ENCODE results near the gene RNF19B. TPM values are rescaled to one million over a fixed set of nuclear protein-coding genes. Genes with fewer than 3 reads are reported as not detected.

RNF19B gene
- total RNA-seq, 1 donor from 2014 or later = 18.7 TPM

GRCh38 chr1:32903991-32904785, 60.4 kb downstream of the RNF19B start:
- TF ChIP-seq CTCF (IDR thresholded peaks at IDR 0.05; ENCODE audit: partially characterized antibody, unreplicated experiment) = no peak
- peaks cover 10% of the 10 kb centered on the region for H3K27me3 Mint-ChIP-seq (ENCODE audit: unreplicated experiment)
- DNase-seq = no peak
- H3K9me3 Mint-ChIP-seq (ENCODE audit: unreplicated experiment) = peaks cover 2% of the 10 kb centered on the region
- peak overlapping the region; percentile 20 for H3K4me3 Mint-ChIP-seq (ENCODE audit: unreplicated experiment)
- no peak overlapping the region for H3K27ac Mint-ChIP-seq (ENCODE audit: unreplicated experiment)
- no peaks in the 10 kb centered on the region for H3K36me3 Mint-ChIP-seq (ENCODE audit: unreplicated experiment)
- peaks cover 2% of the 10 kb centered on the region for H3K4me1 Mint-ChIP-seq (ENCODE audit: low read depth, unreplicated experiment)

DNA sequence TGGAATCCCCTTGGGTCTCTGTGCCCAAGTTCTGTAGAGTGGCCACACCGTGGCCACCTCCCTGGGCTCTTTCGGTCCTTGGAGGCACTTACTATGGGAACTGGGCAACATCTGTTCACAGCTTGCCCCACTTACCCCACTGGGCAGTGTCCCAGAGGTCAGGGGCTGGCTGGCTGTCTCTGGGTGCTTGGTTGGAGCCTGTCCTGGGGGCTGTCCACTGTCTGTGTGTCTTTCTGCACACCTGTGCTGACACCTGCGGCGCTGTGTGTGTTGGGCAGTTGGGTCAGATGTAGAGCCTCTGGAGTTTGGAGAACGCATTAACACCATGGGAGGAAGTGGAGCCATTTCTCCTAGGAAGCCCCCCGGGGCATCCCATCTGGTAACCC, 62.1 kb downstream of the RNF19B start:
- no peak for TF ChIP-seq CTCF (IDR thresholded peaks at IDR 0.05; ENCODE audit: partially characterized antibody, unreplicated experiment)
- Mint-ChIP-seq H3K4me3 (ENCODE audit: unreplicated experiment) (peak overlapping the region; percentile 69), H3K9me3 (ENCODE audit: unreplicated experiment) (peaks cover 2% of the 10 kb centered on the region), H3K4me1 (ENCODE audit: low read depth, unreplicated experiment) (peaks cover 2% of the 10 kb centered on the region), H3K36me3 (ENCODE audit: unreplicated experiment) (no peaks in the 10 kb centered on the region), H3K27ac (ENCODE audit: unreplicated experiment) (no peak overlapping the region), H3K27me3 (ENCODE audit: unreplicated experiment) (peaks cover 10% of the 10 kb centered on the region)
- DNase-seq = no peak

DNA sequence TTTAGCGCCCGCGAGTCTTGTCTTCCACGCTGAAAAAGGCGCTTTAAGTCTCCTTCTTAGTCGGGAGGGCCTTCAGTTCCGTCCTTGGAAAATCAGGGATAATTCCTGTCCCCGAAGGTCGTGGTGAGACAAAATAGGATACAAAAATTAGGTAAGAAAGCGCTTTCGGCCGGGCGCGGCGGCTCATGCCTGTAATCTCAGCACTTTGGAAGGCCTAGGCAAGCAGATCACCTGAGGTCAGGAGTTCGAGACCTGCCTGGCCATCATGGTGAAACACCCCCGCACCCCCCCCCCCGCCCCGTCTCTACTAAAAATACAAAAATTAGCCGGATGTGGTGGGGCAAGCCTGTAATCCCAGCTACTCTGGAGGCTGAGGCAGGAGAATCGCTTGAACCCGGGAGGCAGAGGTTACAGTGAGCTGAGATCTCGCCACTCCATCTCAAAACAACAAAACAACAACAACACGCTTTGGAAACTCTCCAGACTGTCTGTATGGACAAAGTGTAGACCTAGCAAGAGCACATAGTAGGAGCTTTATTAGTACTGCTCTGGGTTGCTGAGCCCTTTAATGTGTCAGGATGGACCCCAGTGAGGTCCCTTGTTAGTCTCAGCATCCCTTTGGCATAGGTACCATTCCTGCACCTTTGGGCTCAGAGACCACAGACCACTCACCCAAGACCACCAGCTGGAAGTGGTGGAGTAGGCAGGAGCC, 62.6 kb downstream of the RNF19B start:
- Mint-ChIP-seq H3K4me3 (ENCODE audit: unreplicated experiment) (peak overlapping the region; percentile 87), H3K4me1 (ENCODE audit: low read depth, unreplicated experiment) (peaks cover 2% of the 10 kb centered on the region), H3K9me3 (ENCODE audit: unreplicated experiment) (peaks cover 2% of the 10 kb centered on the region), H3K27me3 (ENCODE audit: unreplicated experiment) (peaks cover 10% of the 10 kb centered on the region), H3K36me3 (ENCODE audit: unreplicated experiment) (no peaks in the 10 kb centered on the region), H3K27ac (ENCODE audit: unreplicated experiment) (no peak overlapping the region)
- DNase-seq = no peak
- no peak for TF ChIP-seq CTCF (IDR thresholded peaks at IDR 0.05; ENCODE audit: partially characterized antibody, unreplicated experiment)

GRCh38 chr1:32900956-32901822, 63.4 kb downstream of the RNF19B start, which contains the start of gene TMEM54:
TMEM54 (minus strand) TSS chr1:32901389; CDS start chr1:32901238, 151 bp downstream.
- no peak for TF ChIP-seq CTCF (IDR thresholded peaks at IDR 0.05; ENCODE audit: partially characterized antibody, unreplicated experiment)
- no peak within 1 kb of the TSS for H3K27ac Mint-ChIP-seq (ENCODE audit: unreplicated experiment)
- H3K27me3 Mint-ChIP-seq (ENCODE audit: unreplicated experiment) = peaks cover 11% of the 10 kb centered on the region
- DNase-seq = peak; percentile 36
- peaks cover 5% of the 10 kb centered on the region for H3K9me3 Mint-ChIP-seq (ENCODE audit: unreplicated experiment)
- H3K4me1 Mint-ChIP-seq (ENCODE audit: low read depth, unreplicated experiment) = peaks cover 2% of the 10 kb centered on the region
- peak within 1 kb of the TSS; percentile 87 for H3K4me3 Mint-ChIP-seq (ENCODE audit: unreplicated experiment)
- no peaks in the 10 kb centered on the region for H3K36me3 Mint-ChIP-seq (ENCODE audit: unreplicated experiment)

Measured in glutamatergic neuron (in vitro differentiated cells).